22Rv1 (cell line): ENCODE results near the gene RBM18.

ENCODE experiments used
- H3K27ac ChIP-seq: fragments of 450-650 bp; 2 replicates; pipeline ENCODE4 v1.5.1; 2017
- ZFX ChIP-seq: fragments of 450-650 bp; IDR thresholded peaks from 2 replicates; pipeline ENCODE4 v1.6.1; 2017; ENCODE audit warnings: antibody characterized with exemption, borderline replicate concordance
- TF ChIP-seq, protein P1 (sequence below): fragments of 450-650 bp; IDR thresholded peaks from 2 replicates; pipeline ENCODE4 v1.5.1; 2017; ENCODE audit warnings: mild to moderate bottlenecking

RBM18 gene

GRCh38 chr9:122223435-122223834, 41.2 kb downstream of the RBM18 start:
- no peak overlapping the region for H3K27ac ChIP-seq
- TF ChIP-seq ZFX: no peak
- TF ChIP-seq, protein P1, sequence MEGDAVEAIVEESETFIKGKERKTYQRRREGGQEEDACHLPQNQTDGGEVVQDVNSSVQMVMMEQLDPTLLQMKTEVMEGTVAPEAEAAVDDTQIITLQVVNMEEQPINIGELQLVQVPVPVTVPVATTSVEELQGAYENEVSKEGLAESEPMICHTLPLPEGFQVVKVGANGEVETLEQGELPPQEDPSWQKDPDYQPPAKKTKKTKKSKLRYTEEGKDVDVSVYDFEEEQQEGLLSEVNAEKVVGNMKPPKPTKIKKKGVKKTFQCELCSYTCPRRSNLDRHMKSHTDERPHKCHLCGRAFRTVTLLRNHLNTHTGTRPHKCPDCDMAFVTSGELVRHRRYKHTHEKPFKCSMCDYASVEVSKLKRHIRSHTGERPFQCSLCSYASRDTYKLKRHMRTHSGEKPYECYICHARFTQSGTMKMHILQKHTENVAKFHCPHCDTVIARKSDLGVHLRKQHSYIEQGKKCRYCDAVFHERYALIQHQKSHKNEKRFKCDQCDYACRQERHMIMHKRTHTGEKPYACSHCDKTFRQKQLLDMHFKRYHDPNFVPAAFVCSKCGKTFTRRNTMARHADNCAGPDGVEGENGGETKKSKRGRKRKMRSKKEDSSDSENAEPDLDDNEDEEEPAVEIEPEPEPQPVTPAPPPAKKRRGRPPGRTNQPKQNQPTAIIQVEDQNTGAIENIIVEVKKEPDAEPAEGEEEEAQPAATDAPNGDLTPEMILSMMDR: no peak

DNA sequence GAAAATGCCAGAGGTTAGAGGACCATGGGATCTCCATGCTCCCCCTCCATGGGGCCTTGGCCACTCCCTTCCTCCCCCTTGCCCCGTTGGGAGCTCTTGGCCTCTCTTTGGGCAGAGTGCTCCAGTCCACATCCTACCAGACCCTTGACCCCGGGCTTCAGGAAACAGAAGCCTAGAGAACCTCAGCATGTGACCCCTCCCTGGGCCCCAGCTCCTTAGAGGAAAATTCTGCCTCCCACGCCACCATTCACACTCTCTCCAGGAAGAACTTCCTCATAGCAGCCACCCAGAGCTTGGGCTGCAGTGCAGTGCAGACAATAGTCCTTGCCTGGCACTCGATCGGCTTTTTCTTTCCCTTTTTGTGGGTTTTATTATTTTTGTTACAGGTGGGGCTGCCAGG, 41.8 kb downstream of the RBM18 start:
- H3K27ac ChIP-seq: no peak overlapping the region
- TF ChIP-seq, protein P1: no peak
- no peak for TF ChIP-seq ZFX

GRCh38 chr9:122221183-122221811, 43.3 kb downstream of the RBM18 start:
- TF ChIP-seq ZFX: no peak
- TF ChIP-seq, protein P1: no peak
- H3K27ac ChIP-seq: no peak overlapping the region

- H3K27ac ChIP-seq: no peak overlapping the region
- TF ChIP-seq ZFX: no peak
- TF ChIP-seq, protein P1: no peak
These were observed 43.9 kb downstream of the RBM18 start for GRCh38 chr9:122220673-122221182.

- TF ChIP-seq ZFX: no peak
- TF ChIP-seq, protein P1: no peak
- H3K27ac ChIP-seq: no peak overlapping the region
These were observed 44.6 kb downstream of the RBM18 start for GRCh38 chr9:122219856-122220672.

- TF ChIP-seq, protein P1: no peak
- no peak for TF ChIP-seq ZFX
These were observed 45.4 kb downstream of the RBM18 start for GRCh38 chr9:122218935-122219855.

More at GRCh38 chr9:122218935-122219855, 45.4 kb downstream of the RBM18 start:
- no peak overlapping the region for H3K27ac ChIP-seq
